SK-N-SH (cell line): ENCODE results near the gene COL8A2. TPM values are rescaled to one million over a fixed set of nuclear protein-coding genes. Genes with fewer than 3 reads are reported as not detected.

ENCODE experiments used
- CTCF ChIA-PET: fragments of 300-600, 350-600 bp; formaldehyde crosslinking; extraction: SDS; loops from one replicate; lab custom pipeline; 2021; lab: Yijun Ruan, JAX
- POLR2A ChIA-PET: fragments of 350-600 bp; sonication (Branson Sonifier 250); formaldehyde crosslinking; extraction: SDS; loops from one replicate; lab custom pipeline; 2020; ENCODE audit warnings: antibody characterized with exemption, inconsistent platforms; lab: Yijun Ruan, JAX
- DNase-seq: peaks from one replicate; pipeline ENCODE4 v3.0.0; 2012
- H2AFZ ChIP-seq: fragments of 200-600 bp; sonication (generic); 2 replicates; pipeline ENCODE4 v1.8.1; 2016; ENCODE audit warnings: antibody characterized with exemption, mild to moderate bottlenecking, low read depth
- H3F3A ChIP-seq: fragments of 200-600 bp; sonication (generic); replicated peaks from 2 replicates; pipeline ENCODE3; 2016; ENCODE audit warnings: antibody characterized with exemption, mild to moderate bottlenecking; ENCODE audit not compliant: insufficient read depth
- H3K27ac ChIP-seq, 2 experiments: fragments of 200-500 bp in 1 of 2; fragments of 200-600 bp in 1 of 2; sonication (Bioruptor generic) in 1 of 2; sonication (generic), shearing (Covaris generic) in 1 of 2; 2 replicates each; pipeline versions ENCODE4 v1.5.1 to v1.6.1; 2014 to 2016; ENCODE audit warnings: low read depth in 2 of 2, inconsistent platforms in 1 of 2, low read length in 1 of 2, mild to moderate bottlenecking in 1 of 2, mixed read lengths in 1 of 2
- H3K27me3 ChIP-seq: fragments of 200-600 bp; sonication (generic), shearing (Covaris generic); 2 replicates; pipeline ENCODE4 v1.6.1; 2016; ENCODE audit warnings: mixed run types; ENCODE audit not compliant: insufficient read depth
- H3K36me3 ChIP-seq, 2 experiments: fragments of 200-500 bp in 1 of 2; fragments of 200-600 bp in 1 of 2; sonication (Bioruptor generic) in 1 of 2; sonication (generic) in 1 of 2; replicated peaks in 1 of 2; 2 replicates each; pipeline versions ENCODE3 to v1.5.1; 2014 to 2016; ENCODE audit warnings: low read length in 1 of 2, mild to moderate bottlenecking in 1 of 2; ENCODE audit not compliant: insufficient read depth in 2 of 2, control insufficient read depth in 1 of 2
- H3K4me1 ChIP-seq, 2 experiments: fragments of 200-500 bp in 1 of 2; fragments of 200-600 bp in 1 of 2; sonication (Bioruptor generic) in 1 of 2; sonication (generic), shearing (Covaris generic) in 1 of 2; 2 replicates each; pipeline versions ENCODE4 v1.5.1 to v1.6.1; 2014 to 2016; ENCODE audit warnings: low read depth in 1 of 2, low read length in 1 of 2, mixed run types in 1 of 2; ENCODE audit not compliant: insufficient read depth in 2 of 2, control insufficient read depth in 1 of 2
- H3K4me2 ChIP-seq: fragments of 200-600 bp; sonication (generic), shearing (Covaris generic); 2 replicates; pipeline ENCODE4 v1.6.1; 2017; ENCODE audit warnings: mixed run types
- H3K4me3 ChIP-seq, 2 experiments: fragments of 200-500 bp in 1 of 2; fragments of 200-600 bp in 1 of 2; sonication (Bioruptor generic) in 1 of 2; sonication (generic), shearing (Covaris generic) in 1 of 2; 2 replicates each; pipeline versions ENCODE4 v1.5.1 to v1.8.1; 2014 to 2016; ENCODE audit warnings: low read depth in 2 of 2, inconsistent platforms in 1 of 2, low read length in 1 of 2, mild to moderate bottlenecking in 1 of 2, mixed read lengths in 1 of 2, moderate library complexity in 1 of 2
- H3K79me2 ChIP-seq: fragments of 200-600 bp; sonication (generic); 2 replicates; pipeline ENCODE4 v1.8.1; 2017; ENCODE audit warnings: mild to moderate bottlenecking; ENCODE audit not compliant: insufficient read depth
- H3K9ac ChIP-seq: fragments of 200-600 bp; sonication (generic); 2 replicates; pipeline ENCODE4 v1.6.1; 2017; ENCODE audit warnings: mixed run types
- H3K9me2 ChIP-seq: fragments of 200-600 bp; sonication (generic); 2 replicates; pipeline ENCODE4 v1.6.1; 2017; ENCODE audit warnings: mixed run types
- H3K9me3 ChIP-seq: fragments of 200-600 bp; sonication (generic); 2 replicates; pipeline ENCODE4 v1.6.1; 2017; ENCODE audit warnings: mixed run types, mild to moderate bottlenecking, moderate library complexity
- H4K20me1 ChIP-seq: fragments of 200-600 bp; sonication (generic); 2 replicates; pipeline ENCODE4 v1.6.1; 2017; ENCODE audit warnings: mild to moderate bottlenecking, mixed run types; ENCODE audit not compliant: insufficient read depth
- CHD2 ChIP-seq: fragments of 150-350 bp; IDR thresholded peaks from 2 replicates; pipeline ENCODE4 v1.6.1; 2018; ENCODE audit warnings: low read length; ENCODE audit not compliant: partially characterized antibody
- EZH2phosphoT487 ChIP-seq: fragments of 200-600 bp; sonication (generic); IDR thresholded peaks from 2 replicates; pipeline ENCODE4 v1.6.1; 2017; ENCODE audit warnings: low read depth, mixed run types, mild to moderate bottlenecking, antibody characterized with exemption, moderate library complexity, borderline replicate concordance
- FOSL2 ChIP-seq: IDR thresholded peaks from 2 replicates; pipeline ENCODE4 v1.4.0; 2012; ENCODE audit warnings: low read depth, mild to moderate bottlenecking, moderate library complexity, borderline replicate concordance
- FOXJ3 ChIP-seq: sonication (generic); formaldehyde crosslinking; IDR thresholded peaks from 2 replicates; pipeline ENCODE4 v1.5.1; 2020; ENCODE audit warnings: mild to moderate bottlenecking, missing genetic modification reagents
- FOXM1 ChIP-seq: IDR thresholded peaks from 2 replicates; pipeline ENCODE4 v1.4.0; 2012; ENCODE audit warnings: low read depth, mild to moderate bottlenecking
- GABPA ChIP-seq: IDR thresholded peaks from 2 replicates; pipeline ENCODE4 v1.4.0; 2012; ENCODE audit warnings: low read depth, mild to moderate bottlenecking
- GATA2 ChIP-seq: sonication (generic); formaldehyde crosslinking; IDR thresholded peaks from 2 replicates; pipeline ENCODE4 v1.5.0; 2020; ENCODE audit warnings: mild to moderate bottlenecking, missing genetic modification reagents
- JUND ChIP-seq: IDR thresholded peaks from 2 replicates; pipeline ENCODE4 v1.4.0; 2012
- MEF2A ChIP-seq: IDR thresholded peaks from 2 replicates; pipeline ENCODE4 v1.4.0; 2012; ENCODE audit warnings: low read depth, borderline replicate concordance
- MXI1 ChIP-seq: IDR thresholded peaks from 2 replicates; pipeline ENCODE4 v1.6.1; 2012; ENCODE audit warnings: mild to moderate bottlenecking, low read depth, low read length, improper control_type of control experiment
- NFIC ChIP-seq: IDR thresholded peaks from 2 replicates; pipeline ENCODE4 v1.4.0; 2012; ENCODE audit warnings: borderline replicate concordance
- NRF1 ChIP-seq: IDR thresholded peaks from 2 replicates; pipeline ENCODE4 v1.6.1; 2012; ENCODE audit warnings: low read depth, mild to moderate bottlenecking, low read length
- RFX5 ChIP-seq: IDR thresholded peaks from 2 replicates; pipeline ENCODE4 v1.6.1; 2012; ENCODE audit warnings: mild to moderate bottlenecking, improper control_type of control experiment, low read length
- SIN3A ChIP-seq: IDR thresholded peaks from 2 replicates; pipeline ENCODE4 v1.6.1; 2012; ENCODE audit warnings: low read depth, mild to moderate bottlenecking, low read length, moderate library complexity, borderline replicate concordance
- SMC3 ChIP-seq: IDR thresholded peaks from 2 replicates; pipeline ENCODE4 v1.6.1; 2012; ENCODE audit warnings: low read depth, low read length, improper control_type of control experiment
- TAF1 ChIP-seq: IDR thresholded peaks from 2 replicates; pipeline ENCODE4 v1.6.1; 2012; ENCODE audit warnings: low read depth, mild to moderate bottlenecking, low read length, moderate library complexity, borderline replicate concordance
- TEAD4 ChIP-seq: IDR thresholded peaks from 2 replicates; pipeline ENCODE4 v1.4.0; 2012; ENCODE audit warnings: mild to moderate bottlenecking, borderline replicate concordance; ENCODE audit not compliant: insufficient read depth
- YY1 ChIP-seq: IDR thresholded peaks from 2 replicates; pipeline ENCODE4 v1.4.0; 2012; ENCODE audit warnings: low read depth, mild to moderate bottlenecking
- WGBS: methylation state at CpG from one replicate; pipeline ENCODE4 v1.1.6; 2017; ENCODE audit warnings: low lambda C conversion rate; 5-methylcytosine and 5-hydroxymethylcytosine counted together
- polyA plus RNA-seq, 3 experiments: library from polyadenylated mRNA; depleted of rRNA; stranded (reverse); fragments of >200 nt; gene quantifications; 2 replicates each; pipeline ENCODE4 v1.2.3, GENCODE V29; 2012
- TF ChIP-seq, protein P1 (sequence below): IDR thresholded peaks from 2 replicates; pipeline ENCODE4 v1.4.0; 2012; ENCODE audit warnings: low read depth, borderline replicate concordance
- TF ChIP-seq, protein P2 (sequence below): IDR thresholded peaks from 2 replicates; pipeline ENCODE4; 2012
- TF ChIP-seq, protein P3 (sequence below): fragments of 200-600 bp; sonication (generic); IDR thresholded peaks from 2 replicates; pipeline ENCODE4 v1.6.1; 2017; ENCODE audit warnings: antibody characterized with exemption, mild to moderate bottlenecking, moderate library complexity
- TF ChIP-seq, protein P4 (sequence below): IDR thresholded peaks from 2 replicates; pipeline ENCODE4 v1.4.0; 2012; ENCODE audit warnings: low read depth

The COL8A2 gene
- polyA plus RNA-seq, 1 of the 3 experiments (the other 2 are of a cell fraction): 3.1 TPM

DNA sequence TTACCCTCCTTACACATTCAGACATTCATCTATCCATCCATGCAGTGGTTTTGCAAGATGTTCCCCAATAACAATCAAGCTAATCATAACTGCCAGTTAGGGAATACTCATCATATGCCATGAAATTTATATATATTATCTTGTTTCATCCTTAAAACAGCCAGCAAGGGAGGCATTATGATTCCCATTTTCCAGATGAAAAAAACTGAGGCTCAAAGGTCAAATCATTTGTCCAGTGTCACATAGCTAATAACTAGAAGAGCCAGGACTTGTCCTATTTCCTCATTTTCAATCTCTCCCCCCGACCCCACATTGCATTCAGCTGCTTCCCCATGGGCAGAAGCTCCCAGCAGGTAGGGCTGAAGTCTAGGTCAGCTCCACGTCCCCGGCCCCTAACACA is 7.0 kb upstream of the COL8A2 start:
- Histone ChIP-seq H3K9me3 (no peaks in the 10 kb centered on the region), H3K27me3 (no peaks in the 10 kb centered on the region), H3K9me2 (no peaks in the 10 kb centered on the region), H3F3A (peaks cover 26% of the 10 kb centered on the region), H3K9ac (no peak overlapping the region), H3K4me3 (no peak overlapping the region), H3K4me2 (no peak overlapping the region), H3K4me1 (peaks cover 18 to 36% of the 10 kb centered on the region in 2 experiments; a peak in 3 of 4 replicates), H4K20me1 (no peaks in the 10 kb centered on the region), H3K36me3 (peaks cover 0 to 5% of the 10 kb centered on the region in 2 experiments), H3K79me2 (no peaks in the 10 kb centered on the region), H2AFZ (no peak overlapping the region), H3K27ac (no peak overlapping the region)
- TF ChIP-seq SMC3 (no peak), EZH2phosphoT487 (no peak), MEF2A (no peak), TEAD4 (no peak), JUND (no peak), SIN3A (no peak), FOXM1 (no peak), FOSL2 (no peak), GABPA (no peak), RFX5 (no peak), FOXJ3 (CRISPR knock-in tag) (no peak), TAF1 (no peak), NFIC (no peak), MXI1 (no peak), GATA2 (CRISPR knock-in tag) (no peak)
- TF ChIP-seq, protein P1, sequence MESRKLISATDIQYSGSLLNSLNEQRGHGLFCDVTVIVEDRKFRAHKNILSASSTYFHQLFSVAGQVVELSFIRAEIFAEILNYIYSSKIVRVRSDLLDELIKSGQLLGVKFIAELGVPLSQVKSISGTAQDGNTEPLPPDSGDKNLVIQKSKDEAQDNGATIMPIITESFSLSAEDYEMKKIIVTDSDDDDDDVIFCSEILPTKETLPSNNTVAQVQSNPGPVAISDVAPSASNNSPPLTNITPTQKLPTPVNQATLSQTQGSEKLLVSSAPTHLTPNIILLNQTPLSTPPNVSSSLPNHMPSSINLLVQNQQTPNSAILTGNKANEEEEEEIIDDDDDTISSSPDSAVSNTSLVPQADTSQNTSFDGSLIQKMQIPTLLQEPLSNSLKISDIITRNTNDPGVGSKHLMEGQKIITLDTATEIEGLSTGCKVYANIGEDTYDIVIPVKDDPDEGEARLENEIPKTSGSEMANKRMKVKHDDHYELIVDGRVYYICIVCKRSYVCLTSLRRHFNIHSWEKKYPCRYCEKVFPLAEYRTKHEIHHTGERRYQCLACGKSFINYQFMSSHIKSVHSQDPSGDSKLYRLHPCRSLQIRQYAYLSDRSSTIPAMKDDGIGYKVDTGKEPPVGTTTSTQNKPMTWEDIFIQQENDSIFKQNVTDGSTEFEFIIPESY: no peak
- TF ChIP-seq, protein P2, sequence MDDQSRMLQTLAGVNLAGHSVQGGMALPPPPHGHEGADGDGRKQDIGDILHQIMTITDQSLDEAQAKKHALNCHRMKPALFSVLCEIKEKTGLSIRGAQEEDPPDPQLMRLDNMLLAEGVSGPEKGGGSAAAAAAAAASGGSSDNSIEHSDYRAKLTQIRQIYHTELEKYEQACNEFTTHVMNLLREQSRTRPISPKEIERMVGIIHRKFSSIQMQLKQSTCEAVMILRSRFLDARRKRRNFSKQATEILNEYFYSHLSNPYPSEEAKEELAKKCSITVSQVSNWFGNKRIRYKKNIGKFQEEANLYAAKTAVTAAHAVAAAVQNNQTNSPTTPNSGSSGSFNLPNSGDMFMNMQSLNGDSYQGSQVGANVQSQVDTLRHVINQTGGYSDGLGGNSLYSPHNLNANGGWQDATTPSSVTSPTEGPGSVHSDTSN: no peak
- 83% methylated on average over 3 of the region's 3 CpGs for WGBS
- DNase-seq: no peak
- POLR2A ChIA-PET: interaction anchor here (1.5 kb wide), 1 partner anchor 35 kb away, joined by 4 read pairs; no protein-coding TSS in a partner anchor
- CTCF ChIA-PET: interaction anchor here (1.2 to 17.9 kb wide), 5 partner anchors 12 to 154 kb away, joined by 3 to 700 read pairs (median 26); partner anchors contain the start of gene ADPRS

DNA sequence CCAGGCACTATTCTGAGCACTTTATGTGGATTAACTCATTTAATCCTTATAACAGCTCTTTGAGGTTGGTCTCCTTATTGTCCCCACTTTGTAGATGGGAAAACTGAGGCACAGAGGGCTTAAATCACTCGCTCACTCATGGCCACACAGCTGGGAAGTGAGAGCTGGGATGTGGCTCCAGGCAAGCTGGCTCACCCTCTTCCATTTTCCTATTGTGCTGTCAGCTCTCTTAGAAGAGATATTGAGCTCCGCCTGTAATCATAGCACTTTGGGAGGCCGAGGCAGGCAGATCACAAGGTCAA is 3.8 kb upstream of the COL8A2 start:
- POLR2A ChIA-PET: no interaction called here
- Histone ChIP-seq H2AFZ (no peak overlapping the region), H3K36me3 (no peaks in the 10 kb centered on the region), H3K9me2 (no peaks in the 10 kb centered on the region), H4K20me1 (no peaks in the 10 kb centered on the region), H3K4me1 (peaks cover 9 to 10% of the 10 kb centered on the region in 2 experiments; a peak in 3 of 4 replicates), H3K79me2 (no peaks in the 10 kb centered on the region), H3K9me3 (no peaks in the 10 kb centered on the region), H3K4me2 (no peak overlapping the region), H3K27me3 (no peaks in the 10 kb centered on the region), H3F3A (peaks cover 6% of the 10 kb centered on the region), H3K27ac (no peak overlapping the region), H3K9ac (no peak overlapping the region), H3K4me3 (no peak overlapping the region)
- WGBS: 92% methylated on average over 3 of the region's 3 CpGs
- CTCF ChIA-PET: interaction anchor here (0.9 to 17.9 kb wide), 2 partner anchors 21 to 24 kb away, joined by 3 to 700 read pairs; partner anchors contain the start of genes ADPRS and TRAPPC3
- no peak for DNase-seq
- TF ChIP-seq, protein P1: no peak
- TF ChIP-seq FOSL2 (no peak), TEAD4 (no peak), YY1 (no peak), FOXJ3 (CRISPR knock-in tag) (no peak), NRF1 (no peak), RFX5 (no peak), FOXM1 (no peak), CHD2 (no peak), NFIC (no peak)
- TF ChIP-seq, protein P3, sequence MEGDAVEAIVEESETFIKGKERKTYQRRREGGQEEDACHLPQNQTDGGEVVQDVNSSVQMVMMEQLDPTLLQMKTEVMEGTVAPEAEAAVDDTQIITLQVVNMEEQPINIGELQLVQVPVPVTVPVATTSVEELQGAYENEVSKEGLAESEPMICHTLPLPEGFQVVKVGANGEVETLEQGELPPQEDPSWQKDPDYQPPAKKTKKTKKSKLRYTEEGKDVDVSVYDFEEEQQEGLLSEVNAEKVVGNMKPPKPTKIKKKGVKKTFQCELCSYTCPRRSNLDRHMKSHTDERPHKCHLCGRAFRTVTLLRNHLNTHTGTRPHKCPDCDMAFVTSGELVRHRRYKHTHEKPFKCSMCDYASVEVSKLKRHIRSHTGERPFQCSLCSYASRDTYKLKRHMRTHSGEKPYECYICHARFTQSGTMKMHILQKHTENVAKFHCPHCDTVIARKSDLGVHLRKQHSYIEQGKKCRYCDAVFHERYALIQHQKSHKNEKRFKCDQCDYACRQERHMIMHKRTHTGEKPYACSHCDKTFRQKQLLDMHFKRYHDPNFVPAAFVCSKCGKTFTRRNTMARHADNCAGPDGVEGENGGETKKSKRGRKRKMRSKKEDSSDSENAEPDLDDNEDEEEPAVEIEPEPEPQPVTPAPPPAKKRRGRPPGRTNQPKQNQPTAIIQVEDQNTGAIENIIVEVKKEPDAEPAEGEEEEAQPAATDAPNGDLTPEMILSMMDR: no peak
- TF ChIP-seq, protein P4, sequence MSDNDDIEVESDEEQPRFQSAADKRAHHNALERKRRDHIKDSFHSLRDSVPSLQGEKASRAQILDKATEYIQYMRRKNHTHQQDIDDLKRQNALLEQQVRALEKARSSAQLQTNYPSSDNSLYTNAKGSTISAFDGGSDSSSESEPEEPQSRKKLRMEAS: no peak
